K562 (cell line): ENCODE data around the gene KXD1. TPM values are rescaled to one million over a fixed set of nuclear protein-coding genes. Genes with fewer than 3 reads are reported as not detected.

Experiments used
- ATAC-seq: fragments of 200-7000 bp; cut with Tn5 transposase; 3 replicates; pipeline ENCODE4 v1.9.1; 2020; ENCODE audit warnings: moderate library complexity
- BruUV-seq: library from RNA; stranded (reverse); fragments of 400-500 nt; replicated peaks from 2 replicates; lab custom pipeline; 2021; lab: Mats Ljungman, UMichigan
- CTCF ChIA-PET: fragments of 300-600 bp; formaldehyde crosslinking; extraction: SDS; loops from one replicate; lab custom pipeline; 2021; ENCODE audit warnings: low intra/inter-chr PET ratio; lab: Yijun Ruan, JAX
- POLR2A ChIA-PET: fragments of 300-600, 350-650 bp; sonication (Branson Sonifier 250); formaldehyde crosslinking; extraction: SDS; loops from one replicate; lab custom pipeline; 2021; ENCODE audit warnings: antibody characterized with exemption, inconsistent platforms; lab: Yijun Ruan, JAX
- DNase-seq, 4 experiments: peaks; one replicate each; pipeline versions ENCODE4 v3.0.0 to v3.0.0-alpha.2; 2011 to 2018; ENCODE audit warnings: low spot score in 3 of 4, mixed read lengths in 3 of 4; ENCODE audit errors: extremely low read depth in 1 of 4
- FAIRE-seq: peaks from 2 replicates; lab custom pipeline; 2011; peaks lifted over from hg19 to GRCh38; lab: Jason Lieb, UNC
- H2AFZ ChIP-seq: 2 replicates; pipeline ENCODE4 v1.6.0; 2011; ENCODE audit warnings: low read depth, low read length, control low read depth, inconsistent platforms
- H3K27ac ChIP-seq: fragments of 200-600 bp; 3 replicates; pipeline ENCODE4 v1.8.0; 2011; ENCODE audit warnings: low read depth, mild to moderate bottlenecking, control low read depth, inconsistent platforms, low read length, moderate library complexity, mixed read lengths; ENCODE audit errors: extremely low read depth
- H3K27me3 ChIP-seq, 2 experiments: fragments of 300-600 bp in 1 of 2; 2 replicates in 1 of 2; 3 replicates in 1 of 2; pipeline versions ENCODE4 v1.6.0 to v1.8.0; 2011; ENCODE audit warnings: inconsistent platforms in 2 of 2, low read length in 2 of 2, mild to moderate bottlenecking in 1 of 2, mixed read lengths in 1 of 2, moderate library complexity in 1 of 2; ENCODE audit not compliant: control insufficient read depth in 2 of 2, insufficient read depth in 2 of 2
- H3K36me3 ChIP-seq: fragments of 300-600 bp; 3 replicates; pipeline ENCODE4 v1.8.0; 2011; ENCODE audit warnings: mild to moderate bottlenecking, low read length, inconsistent platforms; ENCODE audit not compliant: control insufficient read depth, insufficient read depth
- H3K4me1 ChIP-seq, 2 experiments: fragments of 200-600 bp in 1 of 2; replicated peaks in 1 of 2; 2 replicates in 1 of 2; 3 replicates in 1 of 2; pipeline versions ENCODE4 v1.5.1 to v1.8.0; 2011; ENCODE audit warnings: inconsistent platforms in 2 of 2, low read length in 2 of 2, mild to moderate bottlenecking in 1 of 2, mixed read lengths in 1 of 2, moderate library complexity in 1 of 2; ENCODE audit not compliant: control insufficient read depth in 2 of 2, insufficient read depth in 2 of 2
- H3K4me2 ChIP-seq: 2 replicates; pipeline ENCODE4 v1.6.1; 2011; ENCODE audit warnings: low read length, control low read depth, inconsistent platforms, mixed read lengths; ENCODE audit not compliant: insufficient read depth
- H3K4me3 ChIP-seq: fragments of 200-600 bp; sonication (generic), shearing (Covaris generic); 2 replicates; pipeline ENCODE4 v1.5.1; 2016; ENCODE audit warnings: control low read depth, inconsistent platforms
- H3K79me2 ChIP-seq: fragments of 200-600 bp; 3 replicates; pipeline ENCODE4 v1.8.0; 2011; ENCODE audit warnings: low read length, inconsistent platforms; ENCODE audit not compliant: control insufficient read depth, insufficient read depth
- H3K9ac ChIP-seq, 2 experiments: 2 replicates each; pipeline versions ENCODE4 v1.6.0 to v1.6.1; 2011; ENCODE audit warnings: low read depth in 2 of 2, low read length in 2 of 2, control low read depth in 1 of 2, inconsistent platforms in 1 of 2, mild to moderate bottlenecking in 1 of 2, mixed read lengths in 1 of 2; ENCODE audit not compliant: insufficient read depth in 1 of 2
- H3K9me1 ChIP-seq: one replicate; pipeline ENCODE4 v1.6.0; 2011; ENCODE audit warnings: inconsistent platforms, mild to moderate bottlenecking, low read length, moderate library complexity; ENCODE audit not compliant: control insufficient read depth, insufficient read depth
- H3K9me3 ChIP-seq: replicated peaks from 2 replicates; pipeline ENCODE4 v1.5.1; 2011; ENCODE audit warnings: low read depth, low read length, inconsistent platforms; ENCODE audit not compliant: control insufficient read depth, insufficient read depth
- H4K20me1 ChIP-seq: replicated peaks from 2 replicates; pipeline ENCODE4 v1.6.1; 2011; ENCODE audit warnings: low read length, inconsistent platforms, mixed read lengths; ENCODE audit not compliant: control insufficient read depth, insufficient read depth
- E2F5 ChIP-seq: sonication (generic); formaldehyde crosslinking; IDR thresholded peaks from 2 replicates; pipeline ENCODE4 v1.8.0; 2022; ENCODE audit warnings: mild to moderate bottlenecking, missing genetic modification reagents
- POLR2G ChIP-seq: fragments of 200-400 bp; formaldehyde crosslinking; IDR thresholded peaks from 2 replicates; pipeline ENCODE4 v1.6.1; 2017; ENCODE audit warnings: low read depth, mild to moderate bottlenecking, antibody characterized with exemption, low read length, moderate library complexity
- ZBTB7A ChIP-seq: IDR thresholded peaks from 2 replicates; pipeline ENCODE4 v1.6.1; 2011; ENCODE audit warnings: low read depth, mild to moderate bottlenecking, low read length, moderate library complexity, borderline replicate concordance; ENCODE audit not compliant: control insufficient read depth
- WGBS: fragments of 100-300 bp; shearing (Covaris generic); methylation state at CpG from one replicate; pipeline ENCODE4 v1.1.6; 2016; ENCODE audit warnings: low coverage, mixed read lengths; ENCODE audit not compliant: insufficient coverage; ENCODE audit errors: missing lambda C conversion rate; 5-methylcytosine and 5-hydroxymethylcytosine counted together
- in situ Hi-C: fragments of 300-500 bp; cut with MboI; formaldehyde crosslinking; loops from 4 replicates; pipeline ENCODE4 v1.15.0; 2018; ENCODE audit warnings: inconsistent platforms, mixed read lengths
- intact Hi-C: fragments of 100-400 bp; cut with micrococcal nuclease; formaldehyde crosslinking; loops from 2 replicates; pipeline ENCODE4 v1.14.2; 2022
- polyA plus RNA-seq, 8 experiments: library from polyadenylated mRNA; depleted of rRNA in 4 of 8; stranded (reverse) in 5 of 8; unstranded in 3 of 8; fragments of >200 nt; fragmentation: Nextera tagmentation in 2 of 8; fragmentation: Illumina TruSeq in 1 of 8; extraction: Ambion mirVana in 2 of 8; extraction: Trizol in 1 of 8; gene quantifications; 2 replicates each; pipeline versions ENCODE4 v1.2.1 to v1.2.3, GENCODE V29; 2011 to 2014; ENCODE audit warnings: inconsistent platforms in 1 of 8, missing spikeins in 1 of 8
- total RNA-seq, 7 experiments: library from RNA; depleted of rRNA in 6 of 7; stranded (reverse); fragments of >200 nt in 6 of 7; fragmentation: Illumina TruSeq in 2 of 7; extraction: Trizol in 2 of 7; gene quantifications; 2 replicates each; pipeline versions ENCODE4 v1.2.1 to v1.2.3, GENCODE V29; 2011 to 2021; ENCODE audit warnings: low replicate concordance in 1 of 7

The KXD1 gene
- total and polyA plus RNA-seq, 9 of the 15 experiments (the other 6 are each of a cell fraction or from before 2014, with no cell fraction given): 21.9 to 210 (median 118) TPM

DNA sequence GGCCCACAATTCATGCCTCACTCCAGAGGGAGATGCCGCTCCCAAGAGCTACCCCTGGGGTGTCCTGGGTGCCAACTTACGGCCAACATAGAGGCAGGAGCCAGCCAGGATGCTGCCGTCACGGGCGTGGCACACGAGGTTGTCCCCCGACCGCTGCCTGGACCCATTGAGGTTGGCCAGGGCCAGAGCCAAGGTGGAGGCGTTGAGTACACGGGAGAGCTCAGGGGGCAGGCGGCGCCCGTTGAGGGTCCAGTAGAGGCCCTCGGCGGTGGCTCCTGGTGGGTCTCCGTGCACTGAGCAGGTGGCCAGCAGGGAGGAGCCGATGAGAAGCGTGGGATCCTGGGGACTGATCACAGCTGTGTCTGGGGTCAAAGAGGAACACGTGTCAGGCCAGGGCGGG is 41.8 kb downstream of the KXD1 start:
- Histone ChIP-seq H3K9ac (no peak overlapping the region), H3K9me3 (no peaks in the 10 kb centered on the region), H3K9me1 (no peaks in the 10 kb centered on the region), H3K4me3 (no peak overlapping the region), H3K27me3 (peaks cover 0 to 6% of the 10 kb centered on the region in 2 experiments; a peak in 2 of 5 replicates), H3K36me3 (no peaks in the 10 kb centered on the region), H2AFZ (no peak overlapping the region), H3K79me2 (no peaks in the 10 kb centered on the region), H3K27ac (no peak overlapping the region), H4K20me1 (peaks cover 6% of the 10 kb centered on the region), H3K4me2 (no peak overlapping the region), H3K4me1 (peaks cover 13 to 56% of the 10 kb centered on the region in 2 experiments)
- ATAC-seq: no peak
- no TSS peak for BruUV-seq
- WGBS: 22% methylated on average over 14 of the region's 20 CpGs
- 0 out of 2 replicates have a peak, but pooled peaks have one; percentile 29 for TF ChIP-seq POLR2G
- TF ChIP-seq ZBTB7A: peak; percentile 44; the same call in 1 of the 2 replicates
- TF ChIP-seq E2F5: no peak
- DNase-seq: no peak
- ChIA-PET POLR2A (interaction anchor here (0.6 to 1.1 kb wide), 2 partner anchors 20 to 130 kb away, joined by 3 read pairs; no protein-coding TSS in a partner anchor), CTCF (no interaction called here)
- FAIRE-seq: no peak
- intact Hi-C loops (loop anchor here (10.0 kb wide), 1 partner anchor 245 kb away; no protein-coding TSS in a partner anchor), in situ Hi-C loops (no loop called here)
